Ovary (tissue), 3 donors: Measurements from ENCODE around the gene ZC3H10.

Experiments used
- EP300 ChIP-seq: sonication (generic); formaldehyde crosslinking; IDR thresholded peaks from one replicate; pipeline ENCODE4 v1.6.1; 2017; ENCODE audit warnings: antibody characterized with exemption
- POLR2A ChIP-seq: fragments of 450-650 bp; IDR thresholded peaks from one replicate; pipeline ENCODE4 v1.6.1; 2017; ENCODE audit warnings: antibody characterized with exemption, mild to moderate bottlenecking, moderate library complexity
- TF ChIP-seq, protein P1 (sequence below), 3 donors: fragments of 450-650 bp in 2 of 3; fragments of 200-600 bp in 1 of 3; IDR thresholded peaks; one replicate each; pipeline versions ENCODE4 v1.5.1 to v1.8.0; 2016 to 2022; ENCODE audit warnings: antibody characterized with exemption in 3 of 3, mild to moderate bottlenecking in 1 of 3
- donor health status: DM: no; HTN: no; CAD: no.

DNA sequence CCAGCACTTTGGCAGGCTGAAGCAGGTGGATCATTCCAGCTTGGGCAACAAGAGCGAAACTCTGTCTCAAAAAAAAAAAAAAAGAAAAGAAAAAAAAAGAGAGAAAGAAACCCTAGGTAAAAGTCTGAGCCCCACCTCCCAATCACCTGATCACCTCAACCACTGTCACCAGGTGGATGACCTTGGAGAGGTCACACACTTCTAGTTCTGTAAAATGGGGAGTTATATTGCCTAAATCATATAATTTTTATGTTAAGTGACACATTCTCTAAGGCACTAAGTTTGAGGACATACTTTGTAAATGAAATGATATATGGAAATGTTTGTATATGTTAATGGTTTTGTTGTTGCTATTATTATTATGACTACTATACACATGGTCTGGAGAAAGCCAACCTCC is 39.6 kb upstream of the ZC3H10 start:
- TF ChIP-seq, protein P1, sequence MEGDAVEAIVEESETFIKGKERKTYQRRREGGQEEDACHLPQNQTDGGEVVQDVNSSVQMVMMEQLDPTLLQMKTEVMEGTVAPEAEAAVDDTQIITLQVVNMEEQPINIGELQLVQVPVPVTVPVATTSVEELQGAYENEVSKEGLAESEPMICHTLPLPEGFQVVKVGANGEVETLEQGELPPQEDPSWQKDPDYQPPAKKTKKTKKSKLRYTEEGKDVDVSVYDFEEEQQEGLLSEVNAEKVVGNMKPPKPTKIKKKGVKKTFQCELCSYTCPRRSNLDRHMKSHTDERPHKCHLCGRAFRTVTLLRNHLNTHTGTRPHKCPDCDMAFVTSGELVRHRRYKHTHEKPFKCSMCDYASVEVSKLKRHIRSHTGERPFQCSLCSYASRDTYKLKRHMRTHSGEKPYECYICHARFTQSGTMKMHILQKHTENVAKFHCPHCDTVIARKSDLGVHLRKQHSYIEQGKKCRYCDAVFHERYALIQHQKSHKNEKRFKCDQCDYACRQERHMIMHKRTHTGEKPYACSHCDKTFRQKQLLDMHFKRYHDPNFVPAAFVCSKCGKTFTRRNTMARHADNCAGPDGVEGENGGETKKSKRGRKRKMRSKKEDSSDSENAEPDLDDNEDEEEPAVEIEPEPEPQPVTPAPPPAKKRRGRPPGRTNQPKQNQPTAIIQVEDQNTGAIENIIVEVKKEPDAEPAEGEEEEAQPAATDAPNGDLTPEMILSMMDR (IDR thresholded peaks at IDR 0.05), result no peak
- no peak for TF ChIP-seq POLR2A
- no peak for TF ChIP-seq EP300
